HG03378 (cell line): ENCODE measurements around the gene OR4D10.

Experiments
- ATAC-seq: cut with Tn5 transposase; IDR thresholded peaks from one replicate; pipeline ENCODE4 v1.9.1; 2021; ENCODE audit warnings: mild to moderate bottlenecking, moderate library complexity; ENCODE audit not compliant: unreplicated experiment

Gene OR4D10

GRCh38 chr11:59523541-59523940 lies 50.4 kb downstream of the OR4D10 start:
- ATAC-seq = no peak

GRCh38 chr11:59528711-59529110 lies 55.6 kb downstream of the OR4D10 start:
- ATAC-seq = no peak
